K562 (cell line): ENCODE measurements around the gene XBP1. TPM values are rescaled to one million over a fixed set of nuclear protein-coding genes. Genes with fewer than 3 reads are reported as not detected.

Source experiments
- BHLHE40 ChIP-seq: IDR thresholded peaks from 2 replicates; pipeline ENCODE4 v1.6.1; 2011; ENCODE audit warnings: low read length, improper control_type of control experiment
- DMBX1 ChIP-seq: fragments of 250-450 bp; sonication (Bioruptor Pico); IDR thresholded peaks from 2 replicates; pipeline ENCODE4 v1.8.0; 2022; ENCODE audit warnings: inconsistent platforms, mild to moderate bottlenecking, moderate library complexity, borderline replicate concordance
- DPF2 ChIP-seq: fragments of 450-650 bp; IDR thresholded peaks from 2 replicates; pipeline ENCODE4 v1.6.1; 2016
- L3MBTL2 ChIP-seq: fragments of 450-650 bp; IDR thresholded peaks from 2 replicates; pipeline ENCODE4 v1.6.1; 2016; ENCODE audit warnings: mild to moderate bottlenecking, moderate library complexity
- LCOR ChIP-seq: sonication (generic); formaldehyde crosslinking; IDR thresholded peaks from 2 replicates; pipeline ENCODE4 v1.8.0; 2022; ENCODE audit warnings: mild to moderate bottlenecking, missing genetic modification reagents
- MEIS2 ChIP-seq: fragments of 450-650 bp; IDR thresholded peaks from 2 replicates; pipeline ENCODE4 v1.6.1; 2014; ENCODE audit warnings: mild to moderate bottlenecking; ENCODE audit not compliant: partially characterized antibody
- MLLT1 ChIP-seq, 2 experiments: fragments of 450-650 bp; IDR thresholded peaks; 2 replicates each; pipeline ENCODE4 v1.6.1; 2016
- NKRF ChIP-seq: fragments of 450-650 bp; IDR thresholded peaks from 2 replicates; pipeline ENCODE4 v1.6.1; 2016; ENCODE audit warnings: borderline replicate concordance
- PHB ChIP-seq: fragments of 250-450 bp; sonication (Bioruptor Pico); IDR thresholded peaks from 2 replicates; pipeline ENCODE4 v1.5.0; 2021
- PRMT5 ChIP-seq: sonication (generic); formaldehyde crosslinking; IDR thresholded peaks from 2 replicates; pipeline ENCODE4 v1.5.0; 2020; ENCODE audit warnings: missing genetic modification reagents
- PURB ChIP-seq: sonication (generic); formaldehyde crosslinking; IDR thresholded peaks from 2 replicates; pipeline ENCODE4 v1.9.0; 2021; ENCODE audit warnings: low read depth, mild to moderate bottlenecking, missing genetic modification reagents
- THRA ChIP-seq: fragments of 450-650 bp; IDR thresholded peaks from 2 replicates; pipeline ENCODE4 v1.6.1; 2017; ENCODE audit warnings: mild to moderate bottlenecking, moderate library complexity
- ZC3H8 ChIP-seq: fragments of 450-650 bp; IDR thresholded peaks from 2 replicates; pipeline ENCODE4 v1.6.1; 2017
- ZNF274 ChIP-seq: IDR thresholded peaks from 2 replicates; pipeline ENCODE4 v1.6.1; 2011; ENCODE audit warnings: low read depth, mild to moderate bottlenecking, low read length, moderate library complexity, borderline replicate concordance
- ZNF280B ChIP-seq: fragments of 250-450 bp; sonication (Bioruptor Pico); IDR thresholded peaks from 2 replicates; pipeline ENCODE4 v1.5.1; 2021; ENCODE audit warnings: mild to moderate bottlenecking
- polyA plus RNA-seq, 8 experiments: library from polyadenylated mRNA; depleted of rRNA in 4 of 8; stranded (reverse) in 5 of 8; unstranded in 3 of 8; fragments of >200 nt; fragmentation: Nextera tagmentation in 2 of 8; fragmentation: Illumina TruSeq in 1 of 8; extraction: Ambion mirVana in 2 of 8; extraction: Trizol in 1 of 8; gene quantifications; 2 replicates each; pipeline versions ENCODE4 v1.2.1 to v1.2.3, GENCODE V29; 2011 to 2014; ENCODE audit warnings: inconsistent platforms in 1 of 8, missing spikeins in 1 of 8
- total RNA-seq, 7 experiments: library from RNA; depleted of rRNA in 6 of 7; stranded (reverse); fragments of >200 nt in 6 of 7; fragmentation: Illumina TruSeq in 2 of 7; extraction: Trizol in 2 of 7; gene quantifications; 2 replicates each; pipeline versions ENCODE4 v1.2.1 to v1.2.3, GENCODE V29; 2011 to 2021; ENCODE audit warnings: low replicate concordance in 1 of 7
- TF ChIP-seq, protein P1 (sequence below): fragments of 200-800 bp; sonication (Bioruptor generic); IDR thresholded peaks from 2 replicates; pipeline ENCODE4 v1.6.1; 2017; ENCODE audit warnings: missing genetic modification characterization, missing compliant biosample characterization
- TF ChIP-seq, protein P2 (sequence below): fragments of 250-450 bp; sonication (Bioruptor Pico); IDR thresholded peaks from 2 replicates; pipeline ENCODE4 v1.4.0; 2020; ENCODE audit warnings: mild to moderate bottlenecking, moderate library complexity

XBP1 gene
- total and polyA plus RNA-seq, 9 of the 15 experiments (the other 6 are each of a cell fraction or from before 2014, with no cell fraction given): 25.0 to 218 (median 94.6) TPM

DNA sequence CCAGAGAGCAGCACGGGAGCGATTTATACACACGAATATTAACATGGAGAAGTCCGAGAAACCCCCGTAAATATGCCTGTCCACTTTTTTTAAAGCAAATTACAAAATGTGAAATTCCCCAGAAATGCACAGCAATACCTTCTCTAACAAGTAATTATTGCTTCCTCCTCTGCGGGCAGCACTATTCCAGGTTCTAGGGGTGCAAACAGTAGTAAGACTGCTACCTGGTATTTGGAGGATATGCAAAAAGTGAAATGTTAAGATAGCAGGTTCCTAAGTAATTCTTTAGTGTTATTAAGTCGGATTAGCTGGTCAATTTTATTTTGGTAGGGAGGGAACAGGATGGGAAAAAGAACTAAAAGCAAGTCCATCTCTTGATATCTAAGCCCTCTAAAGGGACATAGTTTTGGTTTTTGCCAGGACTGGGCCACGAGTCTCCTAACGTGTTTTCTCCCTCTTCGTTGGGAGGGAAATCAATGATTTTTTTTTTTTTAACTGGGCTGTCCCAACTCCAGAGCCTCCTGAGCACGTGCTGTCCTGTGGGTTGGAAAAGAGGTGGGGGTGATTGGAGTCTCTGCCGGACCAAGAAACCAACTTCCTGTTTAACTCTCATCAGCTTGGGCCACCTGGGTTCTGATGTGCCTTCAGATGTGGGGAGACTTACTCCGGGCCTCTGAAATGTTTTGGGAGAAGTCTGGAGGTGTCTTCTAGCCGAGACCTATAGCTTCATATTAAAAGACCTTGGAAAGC, 1.7 kb upstream of the XBP1 start (continued):
- TF ChIP-seq NKRF: 0 out of 2 replicates have a peak, but pooled peaks have one; percentile 28
- TF ChIP-seq PHB (CRISPR knock-in tag): no peak
- TF ChIP-seq MEIS2: no peak
- no peak for TF ChIP-seq PRMT5 (CRISPR knock-in tag)
- TF ChIP-seq, protein P1, sequence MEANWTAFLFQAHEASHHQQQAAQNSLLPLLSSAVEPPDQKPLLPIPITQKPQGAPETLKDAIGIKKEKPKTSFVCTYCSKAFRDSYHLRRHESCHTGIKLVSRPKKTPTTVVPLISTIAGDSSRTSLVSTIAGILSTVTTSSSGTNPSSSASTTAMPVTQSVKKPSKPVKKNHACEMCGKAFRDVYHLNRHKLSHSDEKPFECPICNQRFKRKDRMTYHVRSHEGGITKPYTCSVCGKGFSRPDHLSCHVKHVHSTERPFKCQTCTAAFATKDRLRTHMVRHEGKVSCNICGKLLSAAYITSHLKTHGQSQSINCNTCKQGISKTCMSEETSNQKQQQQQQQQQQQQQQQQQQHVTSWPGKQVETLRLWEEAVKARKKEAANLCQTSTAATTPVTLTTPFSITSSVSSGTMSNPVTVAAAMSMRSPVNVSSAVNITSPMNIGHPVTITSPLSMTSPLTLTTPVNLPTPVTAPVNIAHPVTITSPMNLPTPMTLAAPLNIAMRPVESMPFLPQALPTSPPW: peak; percentile 56
- TF ChIP-seq L3MBTL2: peak; percentile 86
- peak; percentile 39; the same call in 1 of the 2 replicates for TF ChIP-seq DPF2
- peak; percentile 89 for TF ChIP-seq BHLHE40
- no peak for TF ChIP-seq ZC3H8
- TF ChIP-seq THRA: no peak
- TF ChIP-seq, protein P2, sequence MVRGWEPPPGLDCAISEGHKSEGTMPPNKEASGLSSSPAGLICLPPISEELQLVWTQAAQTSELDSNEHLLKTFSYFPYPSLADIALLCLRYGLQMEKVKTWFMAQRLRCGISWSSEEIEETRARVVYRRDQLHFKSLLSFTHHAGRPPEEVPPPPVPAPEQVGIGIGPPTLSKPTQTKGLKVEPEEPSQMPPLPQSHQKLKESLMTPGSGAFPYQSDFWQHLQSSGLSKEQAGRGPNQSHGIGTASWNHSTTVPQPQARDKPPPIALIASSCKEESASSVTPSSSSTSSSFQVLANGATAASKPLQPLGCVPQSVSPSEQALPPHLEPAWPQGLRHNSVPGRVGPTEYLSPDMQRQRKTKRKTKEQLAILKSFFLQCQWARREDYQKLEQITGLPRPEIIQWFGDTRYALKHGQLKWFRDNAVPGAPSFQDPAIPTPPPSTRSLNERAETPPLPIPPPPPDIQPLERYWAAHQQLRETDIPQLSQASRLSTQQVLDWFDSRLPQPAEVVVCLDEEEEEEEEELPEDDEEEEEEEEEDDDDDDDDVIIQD (CRISPR knock-in tag): no peak
- TF ChIP-seq LCOR (CRISPR knock-in tag): no peak
- TF ChIP-seq DMBX1 (CRISPR knock-in tag): no peak
- no peak for TF ChIP-seq PURB (CRISPR knock-in tag)
- TF ChIP-seq ZNF274: no peak
- no peak for TF ChIP-seq ZNF280B (CRISPR knock-in tag)
- TF ChIP-seq MLLT1 (IDR thresholded peaks at IDR 0.05): peak in 1 of 2 experiments; percentile 11; a peak in 1 of 4 replicates
